ENCODE measurements around the gene PHETA2. TPM values are rescaled to one million over a fixed set of nuclear protein-coding genes. Genes with fewer than 3 reads are reported as not detected.

The PHETA2 gene
- polyA plus RNA-seq, 2 of the 4 experiments (the other 2 are of a cell fraction) = 0.03 TPM; not detected in 1

- TF ChIP-seq PBX3 (IDR thresholded peaks at IDR 0.05) (no peak), NR3C1 (IDR thresholded peaks at IDR 0.05) (no peak), NPAS2 (CRISPR knock-in tag; IDR thresholded peaks at IDR 0.05; ENCODE audit: borderline replicate concordance) (no peak), CHD4 (IDR thresholded peaks at IDR 0.05; ENCODE audit: borderline replicate concordance) (no peak), HES2 (IDR thresholded peaks at IDR 0.05) (no peak), RARB (CRISPR knock-in tag; IDR thresholded peaks at IDR 0.05) (no peak), TP53 (CRISPR knock-in tag; IDR thresholded peaks at IDR 0.05) (no peak), CEBPB (IDR thresholded peaks at IDR 0.05) (no peak), HOXA7 (CRISPR knock-in tag; IDR thresholded peaks at IDR 0.05) (no peak), BHLHE40 (IDR thresholded peaks at IDR 0.05; ENCODE audit: low read depth, low read length) (no peak), SMC3 (IDR thresholded peaks at IDR 0.05) (peak; percentile 92), ZNF302 (CRISPR knock-in tag; IDR thresholded peaks at IDR 0.05) (no peak), USF2 (IDR thresholded peaks at IDR 0.05) (no peak), EP300 (IDR thresholded peaks at IDR 0.05) (no peak), NFE2L2 (conservative IDR thresholded peaks at IDR 0.05; ENCODE audit: low read length) (no peak), KDM5A (IDR thresholded peaks at IDR 0.05) (no peak; the same call in 1 of the 2 replicates), MAZ (IDR thresholded peaks at IDR 0.05; ENCODE audit: borderline replicate concordance, low read depth, low read length) (no peak), FOSL2 (IDR thresholded peaks at IDR 0.05) (no peak), FOSL2 (CRISPR knock-in tag; IDR thresholded peaks at IDR 0.05) (no peak), RAD21 (conservative IDR thresholded peaks at IDR 0.05 in 1 of 2, IDR thresholded peaks at IDR 0.05 in 1 of 2) (peak; percentile 65 to 84), PHF8 (IDR thresholded peaks at IDR 0.05; ENCODE audit: borderline replicate concordance, low read depth) (peak; percentile 89), HDAC2 (IDR thresholded peaks at IDR 0.05) (no peak)
- TF ChIP-seq, protein P1, sequence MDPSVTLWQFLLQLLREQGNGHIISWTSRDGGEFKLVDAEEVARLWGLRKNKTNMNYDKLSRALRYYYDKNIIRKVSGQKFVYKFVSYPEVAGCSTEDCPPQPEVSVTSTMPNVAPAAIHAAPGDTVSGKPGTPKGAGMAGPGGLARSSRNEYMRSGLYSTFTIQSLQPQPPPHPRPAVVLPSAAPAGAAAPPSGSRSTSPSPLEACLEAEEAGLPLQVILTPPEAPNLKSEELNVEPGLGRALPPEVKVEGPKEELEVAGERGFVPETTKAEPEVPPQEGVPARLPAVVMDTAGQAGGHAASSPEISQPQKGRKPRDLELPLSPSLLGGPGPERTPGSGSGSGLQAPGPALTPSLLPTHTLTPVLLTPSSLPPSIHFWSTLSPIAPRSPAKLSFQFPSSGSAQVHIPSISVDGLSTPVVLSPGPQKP (IDR thresholded peaks at IDR 0.05; ENCODE audit: low read depth, low read length) = no peak
- TF ChIP-seq, protein P2, sequence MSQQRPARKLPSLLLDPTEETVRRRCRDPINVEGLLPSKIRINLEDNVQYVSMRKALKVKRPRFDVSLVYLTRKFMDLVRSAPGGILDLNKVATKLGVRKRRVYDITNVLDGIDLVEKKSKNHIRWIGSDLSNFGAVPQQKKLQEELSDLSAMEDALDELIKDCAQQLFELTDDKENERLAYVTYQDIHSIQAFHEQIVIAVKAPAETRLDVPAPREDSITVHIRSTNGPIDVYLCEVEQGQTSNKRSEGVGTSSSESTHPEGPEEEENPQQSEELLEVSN (IDR thresholded peaks at IDR 0.05; ENCODE audit: borderline replicate concordance, low read depth) = peak; percentile 70; the same call in 1 of the 2 replicates
Observed at GRCh38 chr22:42090596-42091454, 16.8 kb downstream of the PHETA2 start, which contains the start of gene NDUFA6 (continued).

- peak overlapping the region; percentile 56 for H3K4me3 ChIP-seq
- ChIA-PET CTCF (interaction anchor here (0.7 to 2.9 kb wide), 29 partner anchors 11 to 458 kb away, joined by 3 to 32 read pairs (median 4); partner anchors contain the start of gene SMDT1), POLR2A (interaction anchor here (1.3 to 2.4 kb wide), 3 partner anchors 12 to 93 kb away, joined by 3 to 18 read pairs (median 4); partner anchors contain the start of genes SMDT1 and WBP2NL)
- WGBS (ENCODE audit: missing lambda C conversion rate) = 41% methylated on average over 7 of the region's 7 CpGs
- peak overlapping the region; percentile 97 for H3K4me2 ChIP-seq
- no peak for FAIRE-seq
- TF ChIP-seq NFE2L2 (conservative IDR thresholded peaks at IDR 0.05; ENCODE audit: low read length) (no peak), ESRRA (IDR thresholded peaks at IDR 0.05; ENCODE audit: borderline replicate concordance, low read length) (no peak)
- peak overlapping the region; percentile 72 to 89 for H3K27ac ChIP-seq
- peak in 1 of 2 experiments; percentile 1; a peak in 1 of 6 replicates for ATAC-seq
- peaks cover 4% of the 10 kb centered on the region; the same call in 1 of the 3 replicates for H3K4me1 ChIP-seq
- peaks cover 7% of the 10 kb centered on the region; the same call in 1 of the 3 replicates for H3K9me3 ChIP-seq
- DNase-seq (ENCODE audit: low read depth in 1 of 2, low spot score in 1 of 2) = no peak
Observed at GRCh38 chr22:42091455-42091782, 17.4 kb downstream of the PHETA2 start.
